Stimulated activated naive CD8-positive, alpha-beta T cell treated with anti-CD3 and anti-CD28 coated beads, Interleukin-15, Interleukin-2, amounts not matched to agents 100 U/mL and 50 U/mL, for 24 hours (primary cell): ENCODE measurements around the gene SLA2.
"Not testable (repeated sequence)": the region's sequence is repeated elsewhere in the genome, so short reads cannot be mapped to it uniquely, and the experiment has no call there.

Source experiments
- ATAC-seq: fragments of 150-1000 bp; cut with Tn5 transposase; one replicate; pipeline ENCODE4 v1.10.0; 2021
- DNase-seq: peaks from one replicate; pipeline ENCODE4 v3.0.0; 2021

Gene SLA2

DNA sequence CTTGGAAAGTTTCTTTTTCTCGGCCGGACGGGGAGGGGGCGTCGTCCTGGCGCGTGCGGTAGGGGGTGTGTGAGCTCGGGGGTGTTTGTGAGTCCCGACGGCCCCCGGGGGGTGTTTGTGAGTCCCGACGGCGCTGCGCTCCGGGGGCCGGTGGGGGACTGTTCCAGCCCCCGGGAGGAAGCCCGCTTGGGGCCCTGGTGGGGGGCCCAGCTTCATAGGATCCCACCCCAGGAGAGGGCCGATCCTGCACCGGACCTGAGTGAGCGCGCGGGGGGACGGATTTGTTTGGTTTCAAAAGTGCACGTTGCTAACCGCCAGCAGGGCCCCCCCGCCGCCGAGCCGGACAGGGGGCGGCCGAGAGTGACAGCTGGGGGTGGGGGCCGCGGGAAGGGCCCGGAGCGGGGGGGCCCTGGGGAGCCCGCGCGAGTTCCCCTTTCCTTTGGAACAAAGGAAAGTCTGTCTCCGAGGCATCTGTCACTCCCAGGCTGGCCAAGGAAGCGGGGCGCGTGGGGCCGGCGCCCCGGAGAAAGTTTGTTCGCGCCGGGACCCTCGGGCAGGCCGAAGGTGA lies 72.1 kb downstream of the SLA2 start:
- DNase-seq (peak; percentile 49), ATAC-seq (no peak)

DNA sequence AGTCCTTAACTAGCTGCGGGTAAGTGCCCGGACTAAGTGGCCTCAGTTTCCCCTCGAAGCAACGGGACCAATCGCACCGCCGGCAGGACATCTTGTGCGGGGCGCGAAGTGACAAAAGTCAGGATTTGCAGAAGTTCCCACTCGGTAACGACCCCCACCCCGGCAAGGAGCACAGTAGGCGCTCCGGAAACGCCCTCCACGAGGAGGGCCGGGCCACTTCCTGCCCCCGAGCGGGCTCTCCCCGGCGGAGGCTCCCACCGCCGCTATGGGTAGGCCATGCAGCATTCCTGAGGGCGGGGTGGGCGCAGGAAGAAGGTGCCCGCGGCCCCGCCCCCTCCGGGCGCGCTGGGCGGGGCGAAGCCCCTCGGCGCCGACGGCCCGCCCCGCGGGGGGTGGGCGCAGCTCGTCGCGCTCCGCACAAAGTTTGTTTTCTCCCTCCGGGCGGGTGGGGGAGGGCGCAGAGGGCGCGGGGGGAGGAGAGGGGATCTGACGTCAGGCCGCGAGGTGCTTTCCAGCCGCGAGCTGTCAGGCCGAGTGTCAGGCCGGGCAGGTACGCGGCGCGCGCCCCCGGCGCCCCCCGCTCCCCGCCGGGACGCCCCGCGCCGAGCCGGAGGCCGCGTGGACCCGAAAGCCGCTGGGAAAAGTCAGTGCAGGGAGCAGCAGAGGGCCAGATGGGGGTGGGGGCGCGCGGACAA lies 72.7 kb downstream of the SLA2 start, which contains the start of gene TGIF2:
TGIF2 (plus strand) TSS at position 495 of the 695 bp plus-strand sequence. CDS start 5,178 bp downstream, outside the sequence.
- ATAC-seq (peak; percentile 86), DNase-seq (peak; percentile 93)

DNA sequence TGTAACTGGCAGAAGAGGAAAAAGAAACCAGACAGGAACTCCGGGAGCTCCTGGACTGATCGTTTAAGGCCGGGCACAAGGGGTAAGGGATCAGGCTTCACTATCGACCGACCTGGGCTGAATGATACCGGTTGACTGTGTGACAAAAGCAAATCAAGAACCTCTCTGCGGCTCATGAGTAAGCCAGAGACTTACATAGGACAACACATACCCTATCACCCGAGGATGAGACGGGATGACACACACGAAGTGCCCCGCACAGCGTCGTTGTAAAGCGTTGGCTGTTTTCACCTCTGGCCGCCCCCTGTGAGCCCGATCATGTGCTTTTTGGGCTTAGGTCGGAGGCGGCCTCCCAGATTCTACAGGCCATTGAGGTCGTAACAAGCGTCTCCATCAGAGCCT lies 73.3 kb downstream of the SLA2 start:
- peak; percentile 80 for ATAC-seq
- peak; percentile 71 for DNase-seq

DNA sequence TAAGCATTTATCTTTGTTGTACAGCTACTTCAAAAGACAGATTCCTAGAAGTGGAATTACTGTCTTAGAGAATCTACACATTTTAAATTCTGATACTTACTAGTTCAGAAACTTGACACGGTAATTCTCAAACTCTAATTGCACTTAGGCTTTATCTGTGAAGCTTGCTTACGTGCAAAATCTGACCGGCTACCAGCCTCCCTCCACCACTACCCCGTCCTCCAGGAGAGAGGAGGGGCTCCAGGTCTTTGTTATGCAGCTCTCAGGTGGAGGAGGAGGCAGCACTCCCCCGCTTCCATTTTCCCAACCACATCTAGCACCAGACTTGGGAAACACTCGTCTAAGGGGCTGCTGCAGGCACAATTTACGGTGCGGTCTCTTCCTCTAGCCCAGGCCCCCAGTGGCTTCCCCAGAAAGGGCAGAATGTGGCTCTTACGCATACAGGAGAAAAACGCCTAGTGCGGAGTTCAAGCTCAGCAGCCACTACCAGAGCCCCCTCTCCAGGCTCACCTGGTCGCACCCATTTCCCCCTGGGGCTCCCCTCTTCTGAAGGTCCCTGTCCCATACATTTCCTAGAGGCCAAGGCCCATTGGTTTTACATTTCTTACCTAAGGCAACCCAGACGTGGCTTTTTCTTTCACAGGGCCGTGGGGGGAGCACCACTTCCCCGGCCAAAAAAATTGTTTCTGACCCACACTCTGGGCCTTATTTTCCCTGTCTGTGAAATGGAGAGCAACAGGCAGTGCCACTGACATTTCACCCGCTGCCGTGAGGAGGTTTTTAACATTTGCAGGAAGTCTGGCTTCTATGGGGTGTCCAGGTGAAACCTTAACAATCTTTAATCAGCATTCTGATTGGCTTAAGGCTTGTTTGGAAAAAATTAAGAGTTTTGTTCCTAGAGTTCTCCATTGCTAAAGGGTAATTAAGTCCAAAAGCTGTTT lies 74.2 kb downstream of the SLA2 start:
- DNase-seq (peak; percentile 31), ATAC-seq (no peak)

DNA sequence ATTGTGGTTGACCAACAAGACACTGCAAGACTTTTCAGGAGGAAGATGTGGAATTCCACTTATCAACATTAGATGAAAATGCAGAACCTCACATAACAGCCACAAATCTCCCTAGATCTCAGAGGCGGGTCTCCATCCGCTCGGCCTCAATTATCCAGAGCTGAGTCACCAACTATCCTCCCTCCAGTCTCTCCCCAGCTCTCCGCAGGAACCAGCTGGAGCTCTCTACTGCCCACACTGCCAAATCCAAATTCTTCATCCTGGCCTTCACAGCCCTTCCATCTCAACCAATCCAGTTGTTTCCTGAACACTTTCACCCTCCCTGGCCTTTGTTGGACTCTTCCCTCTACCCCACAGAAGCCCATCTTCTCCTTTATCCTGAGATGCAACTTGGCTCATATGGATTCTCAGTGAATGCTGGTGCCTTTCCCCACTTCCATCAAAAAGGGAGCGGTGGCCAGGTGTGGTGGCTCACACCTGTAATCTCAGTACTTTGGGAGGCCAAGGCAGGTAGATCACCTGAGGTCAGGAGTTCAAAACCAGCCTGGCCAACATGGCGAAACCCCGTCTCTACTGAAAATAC lies 76.1 kb downstream of the SLA2 start:
- no peak for ATAC-seq
- no peak for DNase-seq

DNA sequence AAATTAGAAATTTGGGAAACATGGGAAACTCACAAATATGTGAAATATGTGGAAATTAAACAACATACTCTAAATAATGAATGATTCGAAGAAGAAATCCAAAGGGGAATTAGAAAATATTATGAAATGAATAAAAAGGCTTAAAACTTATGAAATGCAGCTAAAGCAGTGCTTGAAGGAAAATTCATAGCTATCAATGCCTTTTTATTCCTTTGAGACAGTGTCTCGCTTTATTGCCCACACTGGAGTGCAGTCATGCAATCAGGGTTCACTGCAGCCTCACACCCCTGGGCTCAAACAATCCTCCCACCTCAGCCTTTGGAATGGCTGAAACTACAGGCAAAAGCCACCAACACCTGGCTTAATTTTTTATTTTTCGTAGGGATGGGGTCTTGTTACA lies 80.5 kb downstream of the SLA2 start:
- ATAC-seq (no peak), DNase-seq (no peak)

DNA sequence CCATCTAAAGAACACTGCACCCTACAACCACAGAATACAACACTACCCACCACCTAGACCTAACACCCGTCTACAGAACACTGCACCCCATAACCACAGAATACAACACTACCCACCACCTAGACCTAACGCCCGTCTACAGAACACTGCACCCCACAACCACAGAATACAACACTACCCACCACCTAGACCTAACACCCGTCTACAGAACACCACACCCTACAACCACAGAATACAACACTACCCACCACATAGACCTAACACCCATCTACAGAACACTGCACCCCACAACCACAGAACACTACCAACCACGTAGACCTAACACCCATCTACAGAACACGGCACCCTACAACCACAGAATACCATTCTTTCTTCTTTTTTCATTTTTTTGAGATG lies 81.3 kb downstream of the SLA2 start:
- ATAC-seq, DNase-seq: not testable (repeated sequence)

DNA sequence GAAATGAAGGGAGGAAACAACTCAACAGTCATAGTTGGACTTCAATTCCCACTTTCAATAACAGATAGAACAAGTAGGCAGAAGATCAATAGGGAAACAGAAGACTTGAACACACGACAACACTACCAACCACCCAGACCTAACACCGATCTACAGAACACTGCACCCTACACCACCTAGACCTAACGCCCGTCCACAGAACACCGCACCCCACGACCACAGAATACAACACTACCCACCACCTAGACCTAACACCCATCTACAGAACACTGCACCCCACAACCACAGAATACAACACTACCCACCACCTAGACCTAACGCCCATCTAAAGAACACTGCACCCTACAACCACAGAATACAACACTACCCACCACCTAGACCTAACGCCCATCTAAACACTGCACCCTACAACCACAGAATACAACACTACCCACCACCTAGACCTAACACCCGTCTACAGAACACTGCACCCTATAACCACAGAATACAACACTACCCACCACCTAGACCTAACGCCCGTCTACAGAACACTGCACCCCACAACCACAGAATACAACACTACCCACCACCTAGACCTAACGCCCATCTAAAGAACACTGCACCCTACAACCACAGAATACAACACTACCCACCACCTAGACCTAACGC lies 81.8 kb downstream of the SLA2 start:
- ATAC-seq, DNase-seq: not testable (repeated sequence)

DNA sequence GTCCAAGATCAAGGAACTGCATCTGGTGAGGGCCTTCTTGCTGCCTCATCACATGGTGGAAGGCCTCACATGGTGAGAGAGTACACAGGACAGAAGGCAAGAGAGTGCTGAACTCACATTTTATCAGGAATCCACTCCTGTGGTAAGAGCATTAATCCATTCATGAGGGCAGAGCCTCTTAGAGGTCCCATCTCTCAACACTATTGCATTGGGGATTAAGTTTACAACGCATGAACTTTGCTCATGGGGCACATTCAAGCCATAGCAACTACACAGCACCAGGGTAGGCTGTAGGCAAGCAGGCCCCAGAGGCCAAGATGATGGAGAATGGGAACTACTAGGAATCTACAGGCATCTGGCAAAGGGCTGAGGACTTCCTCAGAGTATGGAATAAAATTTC lies 82.6 kb downstream of the SLA2 start:
- ATAC-seq (no peak), DNase-seq (no peak)

DNA sequence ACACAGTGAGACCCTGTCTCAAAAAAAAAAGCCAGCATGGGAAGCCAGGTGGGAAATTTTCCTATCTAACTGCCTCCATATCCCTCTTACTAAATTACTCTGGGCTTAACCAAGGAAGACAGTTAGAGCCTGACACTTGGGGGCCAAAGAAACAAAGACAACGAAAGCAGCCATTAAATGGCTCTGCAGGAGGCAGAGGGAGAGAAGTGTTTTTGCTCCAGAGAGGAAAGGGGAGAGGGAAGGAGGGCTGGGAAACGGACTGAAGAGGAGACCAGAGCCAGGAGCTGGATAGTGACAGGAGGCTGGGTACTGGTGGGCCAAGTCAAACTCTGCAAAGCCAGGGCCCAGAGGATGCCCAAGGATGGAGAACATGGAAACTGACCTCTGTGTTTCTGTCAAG lies 83.3 kb downstream of the SLA2 start:
- ATAC-seq = no peak
- no peak for DNase-seq
